Hypothalamus (tissue), 51 donors: Measurements from ENCODE around the gene BARX2.
A peak's percentile ranks its signal among the peaks of the same experiment; 100 is the strongest.
"Not testable (repeated sequence)": the region's sequence is repeated elsewhere in the genome, so short reads cannot be mapped to it uniquely, and the experiment has no call there.

Source experiments
- DNase-seq, 51 donors: peaks; one replicate each; lab custom pipeline; 2025; lab: John Stamatoyannopoulos, UW

The BARX2 gene, protein sequence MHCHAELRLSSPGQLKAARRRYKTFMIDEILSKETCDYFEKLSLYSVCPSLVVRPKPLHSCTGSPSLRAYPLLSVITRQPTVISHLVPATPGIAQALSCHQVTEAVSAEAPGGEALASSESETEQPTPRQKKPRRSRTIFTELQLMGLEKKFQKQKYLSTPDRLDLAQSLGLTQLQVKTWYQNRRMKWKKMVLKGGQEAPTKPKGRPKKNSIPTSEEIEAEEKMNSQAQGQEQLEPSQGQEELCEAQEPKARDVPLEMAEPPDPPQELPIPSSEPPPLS

DNA sequence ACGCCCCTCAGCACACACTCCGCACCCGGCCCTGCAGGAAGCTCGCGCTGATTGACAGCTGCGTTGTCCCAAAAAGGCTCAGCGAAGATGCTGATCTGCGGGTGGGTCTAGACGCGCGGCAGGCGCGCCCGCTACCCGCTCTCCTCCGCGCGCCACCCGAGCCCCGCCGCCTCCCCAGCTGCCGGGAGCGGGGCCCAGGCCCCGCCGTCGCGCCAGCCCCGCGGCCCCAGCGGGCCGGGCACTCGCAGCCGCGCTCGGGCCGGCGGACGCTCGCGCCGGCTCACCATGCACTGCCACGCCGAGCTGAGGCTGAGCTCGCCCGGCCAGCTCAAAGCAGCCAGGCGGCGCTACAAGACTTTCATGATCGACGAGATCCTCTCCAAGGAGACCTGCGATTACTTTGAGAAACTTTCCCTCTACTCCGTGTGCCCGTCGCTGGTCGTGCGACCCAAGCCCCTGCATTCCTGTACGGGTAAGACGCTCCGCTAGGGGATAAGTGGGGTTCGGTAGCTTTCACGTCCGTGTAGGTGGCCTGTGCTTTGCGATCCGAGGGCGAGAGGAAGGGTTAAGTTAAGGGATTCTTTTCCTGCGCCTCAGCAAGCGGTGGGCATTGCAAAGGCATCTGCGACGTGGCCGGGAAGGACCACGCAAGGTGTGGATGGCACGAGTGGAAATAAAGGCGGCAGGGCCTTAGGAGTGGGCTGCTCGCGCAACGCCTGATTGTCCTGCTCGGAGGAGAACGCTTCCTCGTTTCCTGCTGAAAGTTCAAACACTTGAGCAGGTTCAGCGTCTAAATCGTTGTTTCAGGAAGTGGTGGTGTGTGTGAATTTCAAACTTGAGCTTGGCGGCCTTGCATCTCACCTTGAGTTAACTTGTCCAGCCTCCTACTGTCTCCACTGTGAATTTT is at the start of gene BARX2:
TSS of gene BARX2 (plus strand) at position 98 of the 907 bp plus-strand sequence. CDS start at position 286, 188 bp downstream.
- peak in 29 of 51 donors; percentile 3 to 68 (median 18) for DNase-seq

DNA sequence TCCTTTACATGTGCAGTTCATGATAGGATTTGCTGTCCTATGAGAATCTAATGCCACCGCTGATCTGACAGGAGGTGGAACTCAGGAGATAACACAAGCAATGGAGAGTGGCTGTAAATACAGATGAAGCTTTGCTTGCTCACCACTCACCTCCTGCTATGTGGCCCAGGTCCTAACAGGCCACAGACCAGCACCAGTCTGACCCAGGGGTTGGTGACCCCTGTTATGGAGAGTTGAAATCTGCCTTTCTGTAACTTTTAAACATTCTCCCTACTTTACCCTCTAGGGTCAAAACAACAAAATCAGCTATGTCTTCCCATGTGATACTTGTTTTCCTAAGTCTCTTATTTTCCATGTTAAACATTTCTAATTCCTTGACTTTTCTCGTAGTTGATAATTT is 48.7 kb upstream of the BARX2 start:
- DNase-seq: no peak

DNA sequence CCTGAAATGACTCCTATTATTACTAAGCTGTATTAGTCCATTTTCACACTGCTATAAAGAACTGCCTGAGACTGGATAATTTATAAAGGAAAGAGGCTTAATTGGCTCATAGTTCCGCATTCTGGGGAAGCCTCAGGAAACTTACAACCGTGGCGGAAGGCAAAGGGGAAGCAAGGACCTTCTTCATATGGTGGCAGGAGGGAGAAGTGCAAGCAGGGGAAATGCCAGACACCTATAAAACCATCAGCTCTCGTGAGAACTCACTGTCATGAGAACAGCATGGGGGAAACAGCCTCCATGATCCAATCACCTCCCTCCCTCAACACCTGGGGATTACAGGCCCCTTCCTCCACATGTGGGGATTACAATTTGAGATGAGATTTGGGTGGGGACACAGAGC is 47.9 kb upstream of the BARX2 start:
- DNase-seq: not testable (repeated sequence)

DNA sequence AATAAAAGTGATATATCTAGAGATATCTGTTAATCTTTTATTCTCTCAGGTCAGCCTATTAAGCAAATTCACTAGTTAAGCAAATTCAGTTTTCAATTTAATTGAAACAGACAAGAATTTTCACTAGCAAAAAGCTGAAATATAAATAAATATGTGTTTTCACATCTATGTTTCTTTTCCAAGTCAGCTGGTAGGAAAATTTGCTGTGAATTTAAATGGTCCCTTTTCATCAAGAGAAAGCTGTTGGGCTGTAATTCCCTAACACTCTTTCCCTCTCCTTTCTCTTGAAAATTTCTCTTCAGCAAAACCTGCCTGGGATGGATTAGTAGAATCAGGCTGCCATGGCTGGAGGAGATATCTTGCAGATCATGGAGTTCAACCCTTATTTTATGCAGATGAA is 46.9 kb upstream of the BARX2 start:
- no peak for DNase-seq

DNA sequence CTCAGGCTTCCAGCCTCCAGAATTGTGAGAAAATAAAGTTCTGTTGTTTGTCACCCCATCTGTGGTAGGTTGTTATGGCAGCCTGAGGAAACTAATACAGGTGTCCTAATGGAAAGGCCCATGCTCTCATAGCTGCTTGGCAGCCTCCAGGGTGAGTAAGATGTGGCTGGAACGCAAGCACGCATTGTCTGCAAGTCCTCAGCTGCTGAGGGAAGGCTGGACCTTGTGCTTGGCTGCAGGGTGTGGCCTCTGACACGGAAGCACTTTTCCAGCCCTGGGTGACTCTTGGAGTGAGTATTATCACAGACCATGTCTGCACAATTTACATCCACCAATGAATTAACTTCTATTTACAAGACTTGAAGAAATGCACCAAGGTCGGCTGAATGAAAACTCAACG is 44.4 kb upstream of the BARX2 start:
- no peak for DNase-seq

DNA sequence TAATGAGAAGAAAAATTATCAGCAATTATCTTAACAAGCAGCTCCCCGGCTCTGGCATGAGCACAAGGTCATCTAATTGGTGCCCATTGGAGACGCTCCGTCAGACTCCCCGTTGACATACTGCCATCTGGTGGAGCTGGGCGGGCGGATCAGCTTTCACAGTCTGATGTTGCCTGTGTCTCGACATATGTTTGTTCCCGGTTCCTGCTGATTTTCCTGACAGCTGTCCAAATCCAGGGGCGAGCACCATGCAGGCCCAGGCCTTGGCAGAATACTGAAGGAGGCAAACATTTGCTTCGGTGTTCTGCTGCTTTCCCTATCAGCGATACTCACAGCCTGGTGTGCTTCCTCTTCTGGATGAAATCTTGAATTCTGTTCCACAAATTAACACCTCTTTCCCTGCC is 43.8 kb upstream of the BARX2 start:
- DNase-seq: peak; percentile 7 to 87 (median 58)

DNA sequence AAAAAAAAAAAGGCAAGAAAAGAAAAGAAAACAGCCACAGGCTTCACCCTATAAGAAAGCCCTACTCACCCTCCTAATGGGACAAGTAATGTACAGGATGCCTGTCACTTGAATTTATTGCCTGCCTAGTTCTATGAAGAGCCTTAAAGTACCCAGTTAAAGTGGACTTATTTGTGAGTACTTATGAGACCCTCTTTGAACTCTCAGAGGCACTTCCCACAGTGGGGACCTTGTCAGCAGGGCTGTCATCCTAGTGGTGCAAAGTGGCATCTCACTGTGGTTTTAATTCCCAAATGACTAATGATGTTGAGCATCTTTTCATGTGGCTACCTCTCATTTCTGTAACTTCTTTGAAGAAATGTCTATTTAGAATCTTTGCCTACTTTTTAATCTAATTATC is 41.8 kb upstream of the BARX2 start:
- DNase-seq: no peak

DNA sequence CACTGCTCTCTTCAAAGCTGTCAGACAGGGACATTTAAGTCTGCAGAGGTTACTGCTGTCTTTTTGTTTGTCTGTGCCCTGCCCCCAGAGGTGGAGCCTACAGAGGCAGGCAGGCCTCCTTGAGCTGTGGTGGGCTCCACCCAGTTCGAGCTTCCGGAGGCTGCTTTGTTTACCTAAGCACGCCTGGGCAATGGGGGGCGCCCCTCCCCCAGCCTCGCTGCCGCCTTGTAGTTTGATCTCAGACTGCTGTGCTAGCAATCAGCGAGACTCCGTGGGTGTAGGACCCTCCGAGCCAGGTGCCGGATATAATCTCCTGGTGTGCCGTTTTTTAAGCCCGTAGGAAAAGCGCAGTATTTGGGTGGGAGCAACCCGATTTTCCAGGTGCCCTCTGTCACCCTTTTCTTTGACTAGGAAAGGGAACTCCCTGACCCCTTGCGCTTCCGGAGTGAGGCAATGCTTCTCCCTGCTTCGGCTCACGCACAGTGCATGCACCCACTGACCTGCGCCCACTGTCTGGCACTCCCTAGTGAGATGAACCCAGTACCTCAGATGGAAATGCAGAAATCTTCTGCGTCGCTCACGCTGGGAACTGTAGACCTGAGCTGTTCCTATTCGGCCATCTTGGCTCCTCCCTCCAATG is 31.2 kb upstream of the BARX2 start:
- not testable (repeated sequence) for DNase-seq

DNA sequence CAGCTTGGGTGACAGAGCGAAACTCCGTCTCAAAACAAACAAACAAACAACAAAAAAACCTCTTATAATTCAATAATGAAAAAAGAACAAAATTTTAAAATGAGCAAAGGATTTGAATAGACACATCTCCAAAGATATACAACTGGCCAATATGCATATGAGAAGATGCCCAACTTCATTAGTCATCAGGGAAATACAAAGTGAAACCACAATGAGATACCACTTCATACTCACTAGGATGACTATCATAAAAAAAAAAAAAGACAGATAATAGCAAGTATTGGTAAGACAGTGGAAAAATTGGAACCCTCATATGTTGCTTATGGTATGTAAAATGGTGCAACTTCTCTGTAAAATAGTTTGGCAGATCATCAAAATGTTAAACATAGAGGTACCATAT is 28.7 kb upstream of the BARX2 start:
- no peak for DNase-seq

DNA sequence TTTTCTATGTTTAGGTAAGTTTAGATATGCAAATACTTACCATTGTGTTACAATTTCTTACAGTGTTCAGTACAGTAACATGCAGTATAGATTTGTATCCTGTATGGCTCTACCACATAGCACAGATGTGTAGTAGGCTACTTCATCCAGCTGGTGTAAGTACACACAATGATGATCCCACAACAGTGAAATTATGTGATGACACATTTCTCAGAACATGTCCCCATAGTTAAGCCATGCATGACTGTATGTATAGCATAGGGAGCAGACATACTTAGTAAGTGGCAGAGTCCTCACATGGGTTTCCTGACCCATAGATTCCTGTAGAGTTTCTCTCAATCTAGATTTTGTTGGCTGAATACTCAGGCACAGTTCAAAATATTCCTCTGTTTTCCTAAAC is 26.8 kb upstream of the BARX2 start:
- no peak for DNase-seq

DNA sequence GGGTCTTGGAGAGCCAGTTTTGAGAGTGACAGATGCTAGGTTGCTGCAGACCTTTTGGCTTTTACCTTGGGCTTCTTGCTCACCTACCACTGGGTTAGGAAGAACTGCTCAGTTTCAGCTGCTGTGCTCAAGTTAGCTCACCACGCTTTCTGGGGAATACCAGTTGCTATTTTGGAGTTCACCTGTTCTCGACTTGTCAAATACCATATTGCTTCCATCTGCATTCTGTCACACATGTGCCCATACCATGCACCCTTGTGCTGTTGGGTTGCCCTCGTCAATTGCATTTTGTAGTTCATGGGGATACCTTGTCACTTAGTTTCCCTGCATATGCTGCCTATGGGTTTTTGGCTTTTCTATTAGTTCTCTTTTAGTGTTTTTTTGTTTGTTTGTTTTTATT is 23.0 kb upstream of the BARX2 start:
- no peak for DNase-seq

DNA sequence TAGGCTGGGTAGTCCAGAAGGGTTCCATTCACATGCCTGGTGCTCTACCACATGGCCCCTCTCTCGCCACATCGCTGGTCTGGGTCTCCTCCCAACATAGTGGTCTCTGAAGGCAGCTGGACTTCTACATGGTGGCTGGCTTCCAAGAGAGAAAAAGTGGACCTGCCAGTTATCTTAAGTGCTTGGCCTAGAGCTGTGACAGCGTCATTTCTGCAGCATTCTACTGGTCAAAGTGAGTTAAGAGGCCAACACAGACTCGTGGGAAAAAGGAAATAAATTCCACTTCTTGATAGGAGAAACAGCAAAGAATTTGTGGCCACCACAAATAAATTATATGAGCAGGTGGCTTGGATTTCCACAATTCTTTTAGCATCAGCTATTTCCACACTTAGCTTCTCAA is 21.0 kb upstream of the BARX2 start:
- no peak for DNase-seq

DNA sequence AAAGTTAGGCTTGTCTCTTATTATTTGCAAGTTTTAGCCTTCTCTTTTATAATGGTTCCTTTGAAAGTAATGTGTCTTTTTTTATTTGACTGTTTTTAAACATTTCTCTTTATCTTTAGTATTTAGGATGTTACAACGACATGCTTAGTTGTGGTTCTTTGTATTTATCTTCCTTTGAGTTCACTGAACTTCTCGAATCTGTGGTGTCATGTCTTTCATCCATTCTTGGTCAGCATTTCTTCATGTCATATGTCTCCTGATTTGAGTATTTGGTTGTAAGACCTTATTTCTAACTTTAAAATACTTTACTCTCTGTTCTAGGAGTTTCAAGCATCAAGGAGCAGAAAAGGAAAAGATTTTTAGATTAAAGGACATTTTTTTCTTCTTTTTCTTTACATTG is 15.9 kb upstream of the BARX2 start:
- no peak for DNase-seq

DNA sequence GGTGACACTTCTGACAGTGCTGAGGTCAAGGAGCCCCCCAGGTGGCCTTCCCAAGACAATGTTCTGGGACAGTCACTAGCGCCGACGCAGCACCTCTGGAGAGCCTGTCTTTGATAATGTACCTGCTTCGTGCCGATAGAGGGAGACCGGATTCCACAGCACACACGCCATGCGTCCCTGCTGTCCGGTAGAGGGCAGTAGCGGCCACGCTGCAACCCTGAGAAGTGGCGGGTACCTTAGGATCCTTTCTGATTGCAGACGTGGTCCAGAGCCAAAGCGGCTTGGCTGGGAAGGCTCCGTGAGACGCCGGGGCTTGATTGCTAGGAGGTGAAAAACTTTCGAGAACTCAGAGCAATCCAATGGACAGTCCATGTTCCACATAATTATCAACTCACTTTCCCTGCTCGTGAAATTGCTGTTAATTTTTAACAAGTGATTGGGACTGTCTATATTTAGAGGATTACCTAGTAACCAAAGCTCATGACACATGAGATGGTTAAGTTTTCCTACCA is 11.4 kb upstream of the BARX2 start:
- peak in 42 of 51 donors; percentile 5 to 82 (median 47) for DNase-seq

DNA sequence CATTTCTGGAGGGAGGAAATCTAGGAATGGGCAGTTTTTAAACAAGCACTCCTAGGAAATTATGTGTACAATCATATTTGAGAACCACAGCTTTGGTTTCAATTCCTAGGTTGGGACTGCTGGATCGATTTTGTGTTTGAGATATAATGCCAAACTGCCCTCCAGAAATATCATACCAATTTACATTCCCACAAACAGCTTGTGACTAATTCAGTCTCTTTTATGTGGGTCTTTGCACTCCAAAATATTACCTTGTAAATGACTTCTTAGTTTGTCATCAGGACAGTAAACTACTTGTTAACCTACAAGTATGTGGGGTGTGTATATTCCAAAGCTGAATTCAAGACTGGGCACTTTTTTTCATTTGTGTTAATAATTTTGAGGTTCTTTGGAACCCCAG is 9.8 kb upstream of the BARX2 start:
- no peak for DNase-seq

DNA sequence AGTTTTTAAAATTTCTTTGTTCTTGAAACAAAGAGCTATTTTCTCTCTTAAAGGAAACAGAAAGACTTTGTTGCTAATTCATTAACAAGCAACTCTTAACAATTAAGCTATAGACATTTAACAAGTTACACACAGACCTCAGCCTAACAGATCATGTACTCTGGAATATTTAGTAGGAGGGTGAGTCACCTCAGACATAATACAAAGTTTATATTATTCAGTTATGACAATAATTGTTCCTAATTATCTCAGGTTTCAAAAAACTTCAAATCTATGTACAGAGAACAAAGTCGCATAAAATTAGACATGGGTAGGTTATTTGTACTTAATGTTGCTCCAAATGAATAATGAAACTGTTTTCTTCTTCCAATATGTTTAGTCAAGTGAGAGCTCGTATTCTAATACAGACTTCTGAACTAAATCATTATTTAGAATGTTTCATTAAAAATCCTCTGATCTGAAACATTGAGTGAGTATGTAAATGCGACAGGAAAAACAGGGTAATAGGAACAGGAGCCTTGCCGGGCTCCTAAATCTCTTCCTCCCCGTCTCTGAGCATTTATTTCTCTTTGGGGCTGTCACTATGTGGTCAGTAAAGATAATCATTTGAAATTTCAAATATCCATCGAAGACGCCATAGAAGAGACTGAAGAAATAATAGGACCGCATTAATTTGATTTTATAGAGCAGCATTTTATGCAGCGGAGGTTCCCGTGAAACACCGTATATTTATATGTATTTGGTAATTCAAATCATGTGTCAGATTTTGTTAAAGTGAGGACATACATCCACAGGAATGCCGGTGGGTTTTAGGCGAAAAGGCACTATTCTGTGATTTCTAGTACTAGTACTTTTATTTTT is 8.7 kb upstream of the BARX2 start:
- DNase-seq: no peak

DNA sequence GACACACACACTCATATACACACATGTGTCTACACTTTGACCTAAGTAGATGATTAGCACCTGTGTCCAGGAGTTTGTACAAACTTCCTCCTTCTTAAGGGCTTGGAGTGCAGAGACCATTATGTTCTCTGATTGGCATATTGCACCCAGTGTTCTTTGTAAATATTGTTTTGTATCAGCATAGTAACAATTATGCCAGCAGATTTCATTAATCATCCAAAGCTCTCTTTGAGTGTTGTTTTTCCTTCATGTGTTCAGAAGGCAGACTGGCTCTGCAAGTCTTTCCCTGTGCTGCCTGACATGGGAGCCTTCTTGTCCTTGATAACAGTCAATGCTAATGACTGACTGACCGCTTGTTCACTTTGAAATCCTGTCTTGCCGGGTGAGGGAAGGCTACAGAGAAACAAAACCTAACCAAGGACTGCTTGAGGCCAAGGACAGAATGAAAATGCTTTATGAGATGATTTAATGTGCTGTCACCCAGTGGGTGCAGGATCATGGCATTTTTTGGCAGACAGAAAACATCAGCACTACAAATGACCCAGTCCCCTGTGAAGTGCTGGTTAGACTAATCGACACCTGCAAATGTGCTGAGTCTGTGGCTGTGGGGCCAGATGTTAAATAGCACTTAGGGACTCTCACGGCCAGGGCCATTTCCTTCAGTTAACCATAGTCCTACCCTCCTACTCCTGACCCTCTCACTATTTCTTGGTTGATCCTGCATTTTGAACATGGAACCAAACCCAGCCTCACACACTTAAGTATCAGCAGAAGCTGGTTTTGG is 6.6 kb upstream of the BARX2 start:
- DNase-seq: no peak

DNA sequence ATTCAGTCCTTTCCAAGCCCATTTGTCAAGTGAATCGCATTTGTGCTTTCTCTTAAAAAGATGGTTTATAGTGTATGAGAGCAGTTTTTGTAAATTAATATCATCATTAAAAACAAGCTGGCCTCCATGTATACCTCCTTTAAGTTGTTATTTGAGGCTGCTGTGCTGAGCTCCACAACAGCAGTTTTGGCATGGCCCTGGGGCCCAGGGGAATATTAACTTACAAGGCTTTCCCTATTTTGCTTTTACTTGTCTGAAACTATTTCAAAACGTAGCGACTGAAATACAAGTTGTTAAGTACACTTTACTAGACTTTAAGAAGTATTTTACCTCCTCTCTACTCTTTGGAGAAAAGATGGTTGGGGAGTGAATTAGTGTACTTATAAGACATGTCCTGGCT is 4.9 kb upstream of the BARX2 start:
- no peak for DNase-seq
